WTC11 (cell line): ENCODE measurements around the gene SAMD4A. TPM values are rescaled to one million over a fixed set of nuclear protein-coding genes. Genes with fewer than 3 reads are reported as not detected.

ENCODE experiments used
- ATAC-seq: fragments of 200-7000 bp; cut with Tn5 transposase; 2 replicates; pipeline ENCODE4 v1.10.0; 2021; ENCODE audit warnings: mild to moderate bottlenecking, moderate library complexity
- CTCF ChIA-PET: fragments of 300-600 bp; sonication (Branson Sonifier 250); formaldehyde crosslinking; loops from one replicate; lab custom pipeline; 2021; ENCODE audit warnings: antibody characterized with exemption; lab: Charles Lee
- POLR2A ChIA-PET: fragments of 350-600 bp; sonication (Branson Sonifier 250); formaldehyde crosslinking; loops from one replicate; lab custom pipeline; 2021; ENCODE audit warnings: antibody characterized with exemption; lab: Charles Lee
- DNase-seq: peaks from one replicate; pipeline ENCODE4 v3.0.0; 2021; ENCODE audit warnings: low spot score
- H3K27ac Mint-ChIP-seq: 2 replicates; pipeline ENCODE4 v1.8.0; 2021; ENCODE audit warnings: mixed read lengths
- H3K27me3 Mint-ChIP-seq: 2 replicates; pipeline ENCODE4 v1.8.0; 2021; ENCODE audit warnings: low read depth, mild to moderate bottlenecking, moderate library complexity, mixed read lengths
- H3K36me3 Mint-ChIP-seq: 2 replicates; pipeline ENCODE4 v1.8.0; 2021; ENCODE audit warnings: mixed read lengths
- H3K4me1 Mint-ChIP-seq: 2 replicates; pipeline ENCODE4 v1.8.0; 2022; ENCODE audit warnings: mixed read lengths
- H3K4me3 Mint-ChIP-seq: 2 replicates; pipeline ENCODE4 v1.8.0; 2021; ENCODE audit warnings: mild to moderate bottlenecking, moderate library complexity, mixed read lengths
- H3K9me3 Mint-ChIP-seq: 2 replicates; pipeline ENCODE4 v1.8.0; 2021; ENCODE audit warnings: mixed read lengths
- E2F4 ChIP-seq: sonication (generic); formaldehyde crosslinking; IDR thresholded peaks from 2 replicates; pipeline ENCODE4 v1.8.1; 2022; ENCODE audit warnings: low read depth, mild to moderate bottlenecking, moderate library complexity, missing genetic modification reagents, borderline replicate concordance
- FOXK1 ChIP-seq: sonication (generic); formaldehyde crosslinking; IDR thresholded peaks from 2 replicates; pipeline ENCODE4 v1.8.0; 2022; ENCODE audit warnings: mild to moderate bottlenecking, moderate library complexity, missing genetic modification reagents
- GRHL2 ChIP-seq: fragments of 250-450 bp; sonication (Bioruptor Pico); IDR thresholded peaks from 2 replicates; pipeline ENCODE4 v1.8.0; 2022; ENCODE audit warnings: mild to moderate bottlenecking, moderate library complexity; ENCODE audit not compliant: insufficient replicate concordance, severe bottlenecking
- HMGXB4 ChIP-seq: sonication (generic); formaldehyde crosslinking; IDR thresholded peaks from 2 replicates; pipeline ENCODE4 v1.8.1; 2023; ENCODE audit warnings: mild to moderate bottlenecking, moderate library complexity, missing genetic modification reagents
- NFE2L1 ChIP-seq: sonication (generic); formaldehyde crosslinking; IDR thresholded peaks from 2 replicates; pipeline ENCODE4 v1.8.1; 2023; ENCODE audit warnings: missing genetic modification reagents
- NFYB ChIP-seq: sonication (generic); formaldehyde crosslinking; conservative IDR thresholded peaks from 2 replicates; pipeline ENCODE4 v1.8.0; 2022; ENCODE audit warnings: low read depth, missing genetic modification reagents
- PRRX2 ChIP-seq: fragments of 250-450 bp; sonication (Bioruptor Pico); IDR thresholded peaks from 2 replicates; pipeline ENCODE4 v1.8.0; 2021; ENCODE audit warnings: mild to moderate bottlenecking
- SMAD4 ChIP-seq: sonication (generic); formaldehyde crosslinking; IDR thresholded peaks from 2 replicates; pipeline ENCODE4 v1.8.0; 2022; ENCODE audit warnings: mild to moderate bottlenecking, missing genetic modification reagents
- ZBTB43 ChIP-seq: sonication (generic); formaldehyde crosslinking; IDR thresholded peaks from 2 replicates; pipeline ENCODE4 v1.8.1; 2023; ENCODE audit warnings: mild to moderate bottlenecking, missing genetic modification reagents
- ZNF138 ChIP-seq: sonication (generic); formaldehyde crosslinking; conservative IDR thresholded peaks from 2 replicates; pipeline ENCODE4 v1.8.1; 2022; ENCODE audit warnings: mild to moderate bottlenecking, moderate library complexity, missing genetic modification reagents
- ZNF425 ChIP-seq: fragments of 250-450 bp; sonication (Bioruptor Pico); conservative IDR thresholded peaks from 2 replicates; pipeline ENCODE4 v1.9.0; 2021; ENCODE audit warnings: mild to moderate bottlenecking
- total RNA-seq: library from RNA; stranded (reverse); gene quantifications from 3 replicates; pipeline ENCODE4 v1.2.3, GENCODE V29; 2021
- TF ChIP-seq, protein P1 (sequence below): fragments of 250-450 bp; sonication (Bioruptor Pico); IDR thresholded peaks from 2 replicates; pipeline ENCODE4 v1.9.0; 2021; ENCODE audit warnings: mild to moderate bottlenecking
- TF ChIP-seq, protein P2 (sequence below): sonication (generic); formaldehyde crosslinking; IDR thresholded peaks from 2 replicates; pipeline ENCODE4 v1.8.1; 2023; ENCODE audit warnings: mild to moderate bottlenecking, missing genetic modification reagents, moderate library complexity
- TF ChIP-seq, protein P3 (sequence below): fragments of 200-600 bp; IDR thresholded peaks from 2 replicates; pipeline ENCODE4 v1.8.0; 2022; ENCODE audit warnings: antibody characterized with exemption
- TF ChIP-seq, protein P4 (sequence below): sonication (generic); formaldehyde crosslinking; IDR thresholded peaks from 2 replicates; pipeline ENCODE4 v1.8.1; 2023; ENCODE audit warnings: mild to moderate bottlenecking, missing genetic modification reagents, borderline replicate concordance
- TF ChIP-seq, protein P5 (sequence below): sonication (generic); formaldehyde crosslinking; conservative IDR thresholded peaks from 2 replicates; pipeline ENCODE4 v1.8.1; 2022; ENCODE audit warnings: mild to moderate bottlenecking, missing genetic modification reagents
- TF ChIP-seq, protein P6 (sequence below): sonication (generic); formaldehyde crosslinking; IDR thresholded peaks from 2 replicates; pipeline ENCODE4 v1.8.1; 2022; ENCODE audit warnings: mild to moderate bottlenecking, moderate library complexity, missing genetic modification reagents

Gene SAMD4A
- total RNA-seq, 1 experiment from 2014 or later: 6.0 TPM

DNA sequence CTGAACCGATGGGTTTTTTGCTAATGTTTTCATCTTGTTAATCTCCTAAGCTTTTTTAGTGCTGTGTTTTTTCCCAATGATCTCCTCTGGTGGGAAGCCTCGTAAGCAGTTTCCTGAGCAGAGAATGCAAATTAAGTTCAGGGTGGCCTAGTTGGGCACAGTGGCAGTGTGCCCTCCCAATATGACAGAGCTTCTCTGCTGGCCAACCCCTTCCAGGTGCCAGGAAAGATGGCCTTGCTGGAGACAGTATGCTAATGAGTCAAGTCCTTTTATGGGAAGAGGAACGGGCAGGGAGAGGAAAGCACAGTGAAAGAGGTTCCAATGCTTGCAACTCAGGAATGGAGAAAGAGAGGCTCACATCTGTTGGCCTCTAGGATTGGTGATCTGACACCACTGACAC is 219.9 kb downstream of the SAMD4A start (continued):
- TF ChIP-seq SMAD4 (no peak), FOXK1 (CRISPR knock-in tag) (no peak), E2F4 (CRISPR knock-in tag) (no peak), NFE2L1 (CRISPR knock-in tag) (no peak), NFYB (CRISPR knock-in tag) (no peak), GRHL2 (CRISPR knock-in tag) (no peak), ZBTB43 (CRISPR knock-in tag) (no peak), ZNF425 (CRISPR knock-in tag) (no peak), ZNF138 (CRISPR knock-in tag) (no peak), HMGXB4 (CRISPR knock-in tag) (no peak)
- TF ChIP-seq, protein P1, sequence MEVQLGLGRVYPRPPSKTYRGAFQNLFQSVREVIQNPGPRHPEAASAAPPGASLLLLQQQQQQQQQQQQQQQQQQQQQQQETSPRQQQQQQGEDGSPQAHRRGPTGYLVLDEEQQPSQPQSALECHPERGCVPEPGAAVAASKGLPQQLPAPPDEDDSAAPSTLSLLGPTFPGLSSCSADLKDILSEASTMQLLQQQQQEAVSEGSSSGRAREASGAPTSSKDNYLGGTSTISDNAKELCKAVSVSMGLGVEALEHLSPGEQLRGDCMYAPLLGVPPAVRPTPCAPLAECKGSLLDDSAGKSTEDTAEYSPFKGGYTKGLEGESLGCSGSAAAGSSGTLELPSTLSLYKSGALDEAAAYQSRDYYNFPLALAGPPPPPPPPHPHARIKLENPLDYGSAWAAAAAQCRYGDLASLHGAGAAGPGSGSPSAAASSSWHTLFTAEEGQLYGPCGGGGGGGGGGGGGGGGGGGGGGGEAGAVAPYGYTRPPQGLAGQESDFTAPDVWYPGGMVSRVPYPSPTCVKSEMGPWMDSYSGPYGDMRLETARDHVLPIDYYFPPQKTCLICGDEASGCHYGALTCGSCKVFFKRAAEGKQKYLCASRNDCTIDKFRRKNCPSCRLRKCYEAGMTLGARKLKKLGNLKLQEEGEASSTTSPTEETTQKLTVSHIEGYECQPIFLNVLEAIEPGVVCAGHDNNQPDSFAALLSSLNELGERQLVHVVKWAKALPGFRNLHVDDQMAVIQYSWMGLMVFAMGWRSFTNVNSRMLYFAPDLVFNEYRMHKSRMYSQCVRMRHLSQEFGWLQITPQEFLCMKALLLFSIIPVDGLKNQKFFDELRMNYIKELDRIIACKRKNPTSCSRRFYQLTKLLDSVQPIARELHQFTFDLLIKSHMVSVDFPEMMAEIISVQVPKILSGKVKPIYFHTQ: no peak
- TF ChIP-seq, protein P2, sequence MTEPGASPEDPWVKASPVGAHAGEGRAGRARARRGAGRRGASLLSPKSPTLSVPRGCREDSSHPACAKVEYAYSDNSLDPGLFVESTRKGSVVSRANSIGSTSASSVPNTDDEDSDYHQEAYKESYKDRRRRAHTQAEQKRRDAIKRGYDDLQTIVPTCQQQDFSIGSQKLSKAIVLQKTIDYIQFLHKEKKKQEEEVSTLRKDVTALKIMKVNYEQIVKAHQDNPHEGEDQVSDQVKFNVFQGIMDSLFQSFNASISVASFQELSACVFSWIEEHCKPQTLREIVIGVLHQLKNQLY (CRISPR knock-in tag): no peak

DNA sequence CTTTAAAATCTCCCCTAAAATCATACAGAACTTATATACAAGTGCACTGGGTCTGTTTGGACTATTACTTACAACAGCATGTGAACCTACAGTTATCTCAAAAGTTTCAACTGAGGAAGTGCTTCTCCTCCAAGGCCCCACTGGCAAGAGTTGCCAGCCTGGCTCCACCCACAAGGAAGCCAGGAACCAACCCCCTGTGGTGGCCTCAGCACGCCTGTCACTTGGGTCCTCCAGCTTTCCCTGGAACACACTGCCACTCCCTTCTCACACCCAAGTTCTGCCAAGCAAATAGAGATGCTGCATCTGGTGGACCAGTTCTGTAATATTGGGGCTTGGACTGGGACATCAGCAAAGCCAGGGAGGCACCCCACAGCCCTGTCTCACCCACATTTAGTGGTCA is 220.3 kb downstream of the SAMD4A start:
- H3K4me1 Mint-ChIP-seq: peaks cover 12% of the 10 kb centered on the region
- no peak overlapping the region for H3K27ac Mint-ChIP-seq
- no peak for ATAC-seq
- H3K4me3 Mint-ChIP-seq: no peak overlapping the region
- CTCF ChIA-PET: no interaction called here
- no peaks in the 10 kb centered on the region for H3K36me3 Mint-ChIP-seq
- H3K9me3 Mint-ChIP-seq: no peaks in the 10 kb centered on the region
- DNase-seq: no peak
- POLR2A ChIA-PET: no interaction called here
- no peaks in the 10 kb centered on the region for H3K27me3 Mint-ChIP-seq
- no peak for TF ChIP-seq PRRX2
- no peak for TF ChIP-seq NFE2L1 (CRISPR knock-in tag)
- TF ChIP-seq, protein P3, sequence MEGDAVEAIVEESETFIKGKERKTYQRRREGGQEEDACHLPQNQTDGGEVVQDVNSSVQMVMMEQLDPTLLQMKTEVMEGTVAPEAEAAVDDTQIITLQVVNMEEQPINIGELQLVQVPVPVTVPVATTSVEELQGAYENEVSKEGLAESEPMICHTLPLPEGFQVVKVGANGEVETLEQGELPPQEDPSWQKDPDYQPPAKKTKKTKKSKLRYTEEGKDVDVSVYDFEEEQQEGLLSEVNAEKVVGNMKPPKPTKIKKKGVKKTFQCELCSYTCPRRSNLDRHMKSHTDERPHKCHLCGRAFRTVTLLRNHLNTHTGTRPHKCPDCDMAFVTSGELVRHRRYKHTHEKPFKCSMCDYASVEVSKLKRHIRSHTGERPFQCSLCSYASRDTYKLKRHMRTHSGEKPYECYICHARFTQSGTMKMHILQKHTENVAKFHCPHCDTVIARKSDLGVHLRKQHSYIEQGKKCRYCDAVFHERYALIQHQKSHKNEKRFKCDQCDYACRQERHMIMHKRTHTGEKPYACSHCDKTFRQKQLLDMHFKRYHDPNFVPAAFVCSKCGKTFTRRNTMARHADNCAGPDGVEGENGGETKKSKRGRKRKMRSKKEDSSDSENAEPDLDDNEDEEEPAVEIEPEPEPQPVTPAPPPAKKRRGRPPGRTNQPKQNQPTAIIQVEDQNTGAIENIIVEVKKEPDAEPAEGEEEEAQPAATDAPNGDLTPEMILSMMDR: no peak
- TF ChIP-seq, protein P4, sequence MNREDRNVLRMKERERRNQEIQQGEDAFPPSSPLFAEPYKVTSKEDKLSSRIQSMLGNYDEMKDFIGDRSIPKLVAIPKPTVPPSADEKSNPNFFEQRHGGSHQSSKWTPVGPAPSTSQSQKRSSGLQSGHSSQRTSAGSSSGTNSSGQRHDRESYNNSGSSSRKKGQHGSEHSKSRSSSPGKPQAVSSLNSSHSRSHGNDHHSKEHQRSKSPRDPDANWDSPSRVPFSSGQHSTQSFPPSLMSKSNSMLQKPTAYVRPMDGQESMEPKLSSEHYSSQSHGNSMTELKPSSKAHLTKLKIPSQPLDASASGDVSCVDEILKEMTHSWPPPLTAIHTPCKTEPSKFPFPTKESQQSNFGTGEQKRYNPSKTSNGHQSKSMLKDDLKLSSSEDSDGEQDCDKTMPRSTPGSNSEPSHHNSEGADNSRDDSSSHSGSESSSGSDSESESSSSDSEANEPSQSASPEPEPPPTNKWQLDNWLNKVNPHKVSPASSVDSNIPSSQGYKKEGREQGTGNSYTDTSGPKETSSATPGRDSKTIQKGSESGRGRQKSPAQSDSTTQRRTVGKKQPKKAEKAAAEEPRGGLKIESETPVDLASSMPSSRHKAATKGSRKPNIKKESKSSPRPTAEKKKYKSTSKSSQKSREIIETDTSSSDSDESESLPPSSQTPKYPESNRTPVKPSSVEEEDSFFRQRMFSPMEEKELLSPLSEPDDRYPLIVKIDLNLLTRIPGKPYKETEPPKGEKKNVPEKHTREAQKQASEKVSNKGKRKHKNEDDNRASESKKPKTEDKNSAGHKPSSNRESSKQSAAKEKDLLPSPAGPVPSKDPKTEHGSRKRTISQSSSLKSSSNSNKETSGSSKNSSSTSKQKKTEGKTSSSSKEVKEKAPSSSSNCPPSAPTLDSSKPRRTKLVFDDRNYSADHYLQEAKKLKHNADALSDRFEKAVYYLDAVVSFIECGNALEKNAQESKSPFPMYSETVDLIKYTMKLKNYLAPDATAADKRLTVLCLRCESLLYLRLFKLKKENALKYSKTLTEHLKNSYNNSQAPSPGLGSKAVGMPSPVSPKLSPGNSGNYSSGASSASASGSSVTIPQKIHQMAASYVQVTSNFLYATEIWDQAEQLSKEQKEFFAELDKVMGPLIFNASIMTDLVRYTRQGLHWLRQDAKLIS: no peak
- TF ChIP-seq, protein P5, sequence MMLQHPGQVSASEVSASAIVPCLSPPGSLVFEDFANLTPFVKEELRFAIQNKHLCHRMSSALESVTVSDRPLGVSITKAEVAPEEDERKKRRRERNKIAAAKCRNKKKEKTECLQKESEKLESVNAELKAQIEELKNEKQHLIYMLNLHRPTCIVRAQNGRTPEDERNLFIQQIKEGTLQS (CRISPR knock-in tag): no peak
- TF ChIP-seq, protein P6, sequence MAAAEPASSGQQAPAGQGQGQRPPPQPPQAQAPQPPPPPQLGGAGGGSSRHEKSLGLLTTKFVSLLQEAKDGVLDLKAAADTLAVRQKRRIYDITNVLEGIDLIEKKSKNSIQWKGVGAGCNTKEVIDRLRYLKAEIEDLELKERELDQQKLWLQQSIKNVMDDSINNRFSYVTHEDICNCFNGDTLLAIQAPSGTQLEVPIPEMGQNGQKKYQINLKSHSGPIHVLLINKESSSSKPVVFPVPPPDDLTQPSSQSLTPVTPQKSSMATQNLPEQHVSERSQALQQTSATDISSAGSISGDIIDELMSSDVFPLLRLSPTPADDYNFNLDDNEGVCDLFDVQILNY: no peak
- no peak for TF ChIP-seq GRHL2 (CRISPR knock-in tag)
